Measurements from ENCODE around the gene DNAJA4.

Gene DNAJA4

GRCh38 chr15:78315686-78316282, 51.4 kb downstream of the DNAJA4 start:
- no peak for DNase-seq (ENCODE audit: low read depth)

GRCh38 chr15:78316283-78317083, 52.1 kb downstream of the DNAJA4 start:
- DNase-seq (ENCODE audit: low read depth) = no peak

- DNase-seq (ENCODE audit: low read depth) = no peak
Observed at GRCh38 chr15:78317145-78317836, 52.9 kb downstream of the DNAJA4 start.

DNA sequence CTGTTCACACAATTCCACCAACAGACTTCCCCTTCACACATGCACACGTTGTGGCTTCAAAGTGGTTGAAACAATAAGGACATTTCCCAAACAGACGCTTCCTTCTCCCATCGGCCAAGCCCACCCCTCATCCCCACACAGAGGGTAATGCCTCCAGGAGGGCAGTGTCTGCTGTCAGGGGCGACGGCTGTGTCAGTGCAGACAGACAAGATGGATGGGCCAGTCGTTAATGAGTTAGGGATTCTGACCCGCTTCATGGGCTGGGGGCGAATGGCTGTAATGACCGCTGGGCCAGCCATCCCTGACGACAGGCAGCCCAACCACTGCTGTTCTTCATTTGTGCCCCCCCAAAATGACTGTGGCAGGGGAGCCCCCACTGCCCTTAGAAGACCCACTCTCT, 55.2 kb downstream of the DNAJA4 start:
- DNase-seq (ENCODE audit: low read depth) = no peak

- DNase-seq (ENCODE audit: low read depth) = no peak
Observed at GRCh38 chr15:78320183-78320582, 55.8 kb downstream of the DNAJA4 start.

- DNase-seq (ENCODE audit: low read depth) = no peak
Observed at GRCh38 chr15:78321041-78321570, 56.7 kb downstream of the DNAJA4 start.

DNA sequence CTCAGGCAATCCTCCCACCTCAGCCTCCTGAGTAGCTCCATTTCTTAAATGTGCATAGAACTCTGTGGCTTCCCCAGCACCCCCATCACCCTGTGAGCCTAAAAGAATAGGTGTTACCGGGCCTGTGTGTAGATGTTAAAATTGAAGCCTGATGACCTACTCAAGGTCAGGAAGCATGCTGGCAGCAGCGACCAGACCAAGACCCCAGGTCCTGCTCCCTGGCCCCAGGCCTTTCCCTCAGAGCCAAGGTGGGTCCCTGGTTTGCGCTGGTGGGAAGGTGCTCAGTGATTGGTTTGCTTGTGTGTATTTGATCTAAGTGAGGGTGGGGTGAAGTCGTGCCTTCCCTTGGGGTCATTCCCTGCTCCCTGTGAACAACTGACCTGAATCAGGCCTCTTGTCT, 57.4 kb downstream of the DNAJA4 start:
- no peak for DNase-seq (ENCODE audit: low read depth)

DNA sequence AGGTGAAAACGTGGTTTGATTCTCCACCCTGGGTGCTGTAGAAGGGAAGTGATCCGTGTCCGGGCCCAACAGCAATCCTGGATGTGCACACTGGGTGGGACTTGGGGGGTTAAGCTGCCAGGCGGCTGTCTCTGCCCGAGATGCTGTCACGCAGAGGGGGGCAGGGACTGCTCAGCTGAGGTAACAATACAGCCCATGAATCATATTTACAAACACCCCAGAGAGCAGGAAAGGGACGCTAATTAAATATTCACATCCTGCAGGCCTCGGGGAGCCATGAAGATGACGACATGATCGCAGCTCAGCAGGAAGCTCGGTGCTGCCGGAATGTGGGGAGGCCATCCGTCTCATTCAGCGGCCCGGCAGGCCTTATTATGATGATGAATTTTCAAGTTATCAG, 57.9 kb downstream of the DNAJA4 start:
- no peak for DNase-seq (ENCODE audit: low read depth)

GRCh38 chr15:78322724-78323521, 58.6 kb downstream of the DNAJA4 start:
- DNase-seq (ENCODE audit: low read depth) = no peak

DNA sequence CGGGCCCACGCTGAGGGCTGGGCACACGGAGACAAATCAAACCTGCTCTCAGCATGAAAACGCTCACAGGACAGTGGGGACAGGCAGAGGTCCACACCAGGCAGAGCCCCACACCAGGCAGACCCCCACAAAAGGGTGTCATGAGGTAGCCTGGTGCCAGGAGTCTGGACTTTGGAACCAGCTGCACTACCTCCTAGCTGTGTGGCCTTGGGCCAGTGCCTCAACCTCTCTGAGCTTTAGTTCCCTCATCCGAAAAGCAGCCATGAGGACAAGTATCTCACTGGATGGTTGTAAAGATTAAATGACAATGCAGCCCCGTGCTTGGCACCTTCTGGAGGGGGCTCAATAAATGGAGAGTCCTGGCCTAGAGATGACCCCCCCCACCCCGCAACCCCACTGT, 59.3 kb downstream of the DNAJA4 start:
- no peak for DNase-seq (ENCODE audit: low read depth)

GRCh38 chr15:78324144-78324543, 59.8 kb downstream of the DNAJA4 start:
- no peak for DNase-seq (ENCODE audit: low read depth)

GRCh38 chr15:78325092-78325843, 60.9 kb downstream of the DNAJA4 start:
- no peak for DNase-seq (ENCODE audit: low read depth)

DNA sequence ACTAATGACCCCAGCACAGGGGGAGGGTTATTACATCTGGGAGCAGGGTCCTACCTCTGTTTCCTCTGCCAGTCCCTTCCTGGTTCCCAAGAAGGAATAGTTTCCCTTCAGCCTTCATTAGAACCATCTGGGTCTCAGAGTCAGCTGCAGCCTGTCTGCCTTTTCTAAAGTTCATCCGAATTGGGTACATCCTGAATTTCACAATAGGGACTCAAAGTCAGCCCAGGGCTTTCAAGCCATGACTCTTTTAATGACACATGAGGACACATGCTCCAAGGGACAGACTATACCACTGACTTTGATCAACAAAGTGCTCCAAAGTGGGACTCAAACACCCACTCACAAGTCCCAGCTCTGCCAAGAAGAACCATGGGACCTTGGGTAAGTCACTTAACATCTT, 63.1 kb downstream of the DNAJA4 start:
- DNase-seq (ENCODE audit: low read depth) = no peak

DNA sequence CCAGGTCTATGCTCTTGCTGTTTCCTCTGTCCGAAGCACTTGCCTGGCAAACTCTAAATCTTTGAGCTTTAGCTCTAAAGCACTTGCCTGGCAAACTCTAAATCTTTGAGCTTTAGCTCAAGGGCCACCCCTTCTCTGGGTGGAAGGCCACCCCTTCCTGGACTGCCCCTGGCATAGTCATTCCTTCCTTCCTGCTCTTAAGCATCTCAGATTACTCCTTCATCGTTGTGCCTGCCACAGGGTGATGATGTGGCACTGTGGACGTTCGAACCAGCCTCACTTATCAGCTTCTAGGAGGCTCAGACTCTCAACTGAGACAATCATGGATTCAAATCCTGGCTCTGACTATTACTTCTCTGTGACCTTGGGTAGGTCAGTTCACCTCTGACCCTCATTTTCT, 65.3 kb downstream of the DNAJA4 start:
- DNase-seq (ENCODE audit: low read depth) = no peak
